HG03460 (cell line): ENCODE results near the gene UBE3D.

Experiments
- ATAC-seq: cut with Tn5 transposase; IDR thresholded peaks from one replicate; pipeline ENCODE4 v1.9.1; 2021; ENCODE audit not compliant: unreplicated experiment

UBE3D gene

GRCh38 chr6:83065511-83066192 is at the start of gene UBE3D:
Gene UBE3D (minus strand): TSS chr6:83065841. CDS start chr6:83065718, 123 bp downstream.
- peak; percentile 60 for ATAC-seq

DNA sequence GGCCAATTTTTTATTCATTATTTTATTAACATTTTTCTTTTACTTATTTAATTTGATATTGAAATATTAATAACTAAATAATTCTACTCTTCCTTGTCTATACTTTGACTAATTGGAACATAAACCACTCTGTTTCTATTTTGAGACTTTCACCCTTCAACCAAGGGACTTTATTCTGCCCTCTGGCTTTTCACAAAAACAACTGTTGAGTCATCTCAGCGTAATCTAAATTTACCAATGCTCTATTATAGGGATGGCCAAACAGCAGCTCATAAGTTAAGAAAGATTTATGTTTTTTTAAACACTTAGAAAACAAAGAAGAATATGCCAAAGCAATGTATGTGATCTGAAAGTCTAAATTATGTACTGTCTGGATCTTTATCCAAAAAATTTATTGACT is 48.5 kb upstream of the UBE3D start:
- ATAC-seq, result no peak

DNA sequence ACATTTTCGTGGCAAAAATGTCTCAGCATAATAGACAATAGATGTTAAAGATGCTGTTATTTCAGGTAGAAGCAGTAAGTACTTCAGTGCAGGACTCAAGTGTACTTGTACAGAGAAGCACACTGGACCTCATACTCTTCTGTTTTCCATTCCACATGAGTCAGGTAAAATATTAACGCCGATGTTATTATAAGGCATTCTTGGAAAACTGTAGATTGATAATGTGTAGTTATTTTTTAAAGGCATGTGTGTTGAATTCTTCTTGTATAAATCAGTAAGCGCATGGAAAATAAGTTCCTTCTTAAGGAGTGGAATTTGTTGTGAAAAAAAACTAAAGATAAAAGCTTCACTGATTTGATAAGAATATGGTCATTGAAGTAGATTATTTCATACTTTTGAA is 47.6 kb upstream of the UBE3D start:
- ATAC-seq, result no peak

DNA sequence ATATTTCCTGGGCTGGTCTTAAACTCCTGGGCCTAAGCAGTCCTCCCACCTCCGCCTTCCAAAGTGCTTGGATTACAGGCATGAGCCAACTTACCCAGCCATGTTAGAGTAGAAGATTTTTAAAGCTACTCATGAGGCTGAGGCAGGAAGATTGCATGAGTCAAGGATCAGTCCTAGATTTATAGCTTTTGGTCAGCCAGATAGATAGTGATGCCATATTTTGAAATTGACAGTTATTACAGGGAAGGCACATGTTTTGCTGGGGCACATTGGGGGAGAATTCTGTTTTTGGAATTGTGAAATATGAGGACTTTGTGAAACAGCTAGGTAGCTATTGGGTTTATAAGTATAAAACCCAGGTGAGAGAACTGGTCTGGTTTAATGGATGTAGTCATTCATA is 42.7 kb upstream of the UBE3D start:
- ATAC-seq, result no peak

DNA sequence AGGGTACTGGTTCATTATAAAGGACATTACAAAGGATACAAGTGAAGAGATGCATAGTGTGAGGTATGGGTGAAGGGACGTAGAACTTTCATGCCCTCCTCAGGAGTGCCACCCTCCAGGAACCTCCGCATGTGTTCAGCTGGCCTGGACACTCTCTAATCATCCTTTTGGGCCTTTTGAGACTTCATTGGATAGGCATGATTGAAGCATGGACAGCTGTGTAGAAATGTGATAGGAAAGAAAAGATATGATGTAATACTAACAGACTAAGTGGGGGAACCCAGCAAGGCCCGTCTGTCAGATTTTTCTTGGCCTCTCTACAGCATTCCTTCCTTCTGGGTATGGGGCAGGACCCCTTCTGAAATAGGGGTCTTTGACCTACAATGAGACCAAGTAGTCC is 32.9 kb upstream of the UBE3D start:
- ATAC-seq, result no peak

- ATAC-seq, result no peak
Measured at GRCh38 chr6:83097675-83098074, 32.0 kb upstream of the UBE3D start.

DNA sequence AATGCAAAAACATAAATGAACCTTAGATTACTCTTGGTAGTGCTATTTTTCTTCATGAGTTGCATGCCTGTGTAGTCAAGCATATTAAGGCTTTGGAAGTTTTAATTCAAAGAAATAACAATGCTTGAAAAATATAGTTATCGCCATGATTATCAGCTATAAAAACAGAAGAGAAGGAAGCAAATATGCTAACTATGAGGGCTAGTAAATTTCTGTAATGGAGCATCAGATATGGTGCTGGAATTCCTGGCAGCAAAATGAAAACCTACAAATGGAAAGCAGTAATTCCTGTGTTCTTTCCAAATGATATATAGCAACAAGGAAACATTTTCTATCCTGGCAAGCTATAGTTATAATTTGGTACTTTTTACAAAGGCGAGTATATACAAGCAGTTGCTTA is 31.6 kb upstream of the UBE3D start:
- no peak for ATAC-seq

- ATAC-seq, result no peak
Measured at GRCh38 chr6:83096791-83097190, 31.1 kb upstream of the UBE3D start.

DNA sequence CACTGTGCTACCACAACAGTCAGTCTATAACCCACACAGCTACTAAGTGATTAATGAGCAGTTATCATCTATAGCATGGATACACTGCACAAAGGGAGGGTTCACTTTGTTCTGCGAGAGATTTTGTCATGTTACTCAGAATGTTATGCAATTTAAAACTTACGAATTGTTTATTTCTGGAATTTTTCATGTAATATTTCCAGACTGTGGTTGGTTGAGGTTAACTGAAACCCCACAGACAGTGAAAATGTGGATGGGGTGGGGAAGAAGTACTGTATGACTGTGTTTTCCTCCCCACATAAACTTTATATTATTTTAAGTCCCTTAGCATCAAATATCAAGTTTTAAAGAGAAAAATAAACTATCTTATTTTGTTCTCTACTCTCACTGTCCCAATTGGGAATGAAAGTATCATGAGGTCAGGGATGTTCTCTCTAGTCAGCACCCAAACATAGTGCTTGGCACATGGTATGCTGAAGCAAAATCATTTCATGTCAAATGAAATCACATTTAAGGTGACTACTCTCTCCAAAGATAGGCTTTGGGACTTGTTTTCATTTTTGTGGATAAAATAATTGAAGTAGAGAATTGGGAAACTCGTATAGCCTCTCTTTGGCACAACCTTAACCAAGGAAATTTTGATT is 27.2 kb upstream of the UBE3D start:
- ATAC-seq, result no peak

DNA sequence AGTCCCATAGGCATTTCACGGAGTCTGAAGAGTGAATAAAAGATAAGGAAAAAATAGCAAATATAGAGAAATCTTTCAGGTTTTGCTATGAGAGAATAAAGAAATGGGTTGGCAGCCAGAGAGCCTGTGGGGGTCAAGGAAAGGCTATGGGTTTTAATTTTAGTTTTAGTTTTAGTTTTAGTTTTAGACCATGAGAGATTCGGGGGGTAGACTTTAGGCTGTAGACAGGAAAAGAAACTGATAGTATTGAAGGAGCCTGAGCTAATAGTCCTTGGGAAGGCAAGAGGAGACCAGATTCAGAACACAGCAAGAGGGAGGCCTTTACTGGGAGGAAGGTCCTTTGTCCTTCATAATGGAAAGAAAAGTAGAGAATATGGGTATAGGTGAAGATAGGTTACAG is 21.1 kb upstream of the UBE3D start:
- ATAC-seq, result peak; percentile 99

DNA sequence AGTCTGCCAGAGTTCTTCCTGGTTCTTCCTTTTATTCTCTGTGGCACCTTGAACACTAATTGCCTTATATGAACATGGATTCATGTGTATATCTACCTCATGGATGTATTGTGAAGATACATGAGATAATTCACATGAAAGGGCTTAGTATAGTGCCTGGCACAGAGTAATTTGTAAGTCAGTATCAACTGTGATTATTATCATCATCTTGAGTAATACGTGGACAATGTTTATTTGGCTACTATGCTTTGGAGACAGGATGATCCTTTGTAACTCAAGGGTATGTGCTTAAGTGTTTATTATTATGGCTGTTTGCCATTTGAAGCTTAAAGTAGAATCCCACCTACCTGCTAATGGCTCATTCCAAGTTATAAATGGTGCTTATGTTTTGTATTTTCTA is 17.8 kb upstream of the UBE3D start:
- ATAC-seq, result no peak

DNA sequence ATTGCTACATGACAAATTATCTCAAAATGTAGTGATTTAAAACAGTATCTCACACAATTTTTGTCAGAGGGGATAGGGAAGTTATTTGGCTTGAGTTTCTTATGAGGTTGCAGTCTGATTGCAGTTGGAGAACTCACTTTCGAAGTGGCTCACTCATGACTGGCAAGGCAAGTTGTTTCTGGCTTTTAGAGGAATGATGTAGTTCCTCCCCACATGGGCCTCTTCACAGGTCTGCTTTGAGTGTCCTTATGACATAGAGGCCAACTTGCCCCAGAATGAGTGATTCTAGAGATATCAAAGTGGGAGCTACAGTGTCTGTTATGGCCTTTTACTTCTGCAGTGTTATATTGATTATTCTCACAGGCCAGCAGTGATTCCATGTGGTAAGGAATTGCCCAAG is 8.0 kb upstream of the UBE3D start:
- ATAC-seq, result no peak

GRCh38 chr6:83072726-83073125 is 7.1 kb upstream of the UBE3D start:
- ATAC-seq, result no peak

DNA sequence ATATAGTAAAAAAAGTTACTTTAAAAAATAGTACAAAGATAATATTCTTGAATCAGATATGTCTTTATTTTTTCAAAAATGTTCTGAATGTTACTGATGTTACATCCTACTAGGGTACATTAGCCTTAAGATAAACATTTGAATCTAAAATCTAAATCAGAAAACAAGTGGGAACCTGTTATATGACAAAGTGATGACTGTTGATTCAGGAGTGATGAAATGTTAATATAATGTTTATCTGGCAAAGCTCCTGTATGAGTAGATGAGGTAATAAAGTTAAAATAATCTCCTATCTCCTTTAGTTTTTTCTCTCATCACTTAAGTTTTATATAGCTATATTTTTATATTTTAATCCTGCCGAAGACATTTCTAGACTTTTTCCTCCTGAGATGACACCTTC is 6.1 kb upstream of the UBE3D start:
- no peak for ATAC-seq

GRCh38 chr6:83071023-83071422 is 5.4 kb upstream of the UBE3D start:
- ATAC-seq, result peak; percentile 49

- no peak for ATAC-seq
Measured at GRCh38 chr6:83069633-83070032, 4.0 kb upstream of the UBE3D start.

- ATAC-seq, result no peak
Measured at GRCh38 chr6:83068616-83069015, 3.0 kb upstream of the UBE3D start.

GRCh38 chr6:83067448-83068439 is 2.1 kb upstream of the UBE3D start, which contains the start of gene DOP1A:
Gene DOP1A (plus strand): TSS chr6:83067671. CDS start chr6:83096978, 29,307 bp downstream.
- ATAC-seq, result peak; percentile 81

DNA sequence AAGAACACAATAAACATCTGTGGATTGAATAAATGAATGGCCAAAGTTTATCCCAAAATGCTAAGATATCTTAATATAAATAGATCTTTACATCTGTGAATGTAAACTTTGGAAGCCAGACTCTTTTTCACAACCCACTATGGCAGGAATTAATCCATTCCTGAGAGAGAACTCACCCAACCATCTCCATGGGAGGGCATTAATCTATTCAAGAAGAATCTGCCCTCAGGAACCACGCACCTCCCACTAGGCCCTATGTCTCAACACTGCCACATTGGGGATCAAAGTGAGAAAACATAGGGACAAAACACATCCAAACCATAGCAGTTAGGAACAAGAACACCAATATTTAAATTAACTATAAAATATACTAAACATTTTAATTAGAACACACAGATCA is 3.4 kb downstream of the UBE3D start:
- ATAC-seq, result no peak

GRCh38 chr6:83061190-83061589 is 4.5 kb downstream of the UBE3D start:
- ATAC-seq, result no peak

DNA sequence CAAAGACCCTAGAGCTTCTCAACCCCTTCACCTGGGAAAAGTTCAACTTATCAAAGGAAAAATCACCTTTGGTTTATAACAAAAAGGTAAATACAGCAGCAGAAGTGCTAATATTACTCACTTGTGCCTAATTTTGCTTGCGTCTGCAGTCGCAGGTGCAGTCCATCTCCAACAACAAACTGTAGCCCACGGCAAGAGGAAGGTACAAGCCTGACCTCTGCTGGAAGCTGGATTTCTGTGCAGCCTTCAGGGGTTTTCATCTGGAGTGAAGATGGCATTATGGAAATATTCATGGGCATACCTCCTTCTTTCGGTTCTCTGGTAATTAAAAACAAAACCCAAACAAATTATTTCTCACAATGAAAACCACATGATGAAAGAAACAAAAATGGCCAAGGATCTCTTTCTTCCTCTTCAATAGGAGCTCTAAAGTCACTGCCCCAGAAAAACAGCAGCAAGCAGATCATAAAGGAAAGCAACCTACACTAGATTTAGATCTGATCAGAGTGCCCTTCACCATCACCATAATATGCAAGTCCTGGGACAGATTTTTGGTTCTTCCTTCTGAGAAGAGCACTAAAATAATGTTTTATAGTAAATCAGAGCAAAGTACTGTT is 7.8 kb downstream of the UBE3D start:
- ATAC-seq, result peak; percentile 68
